ENCODE results near the gene F7.

DNA sequence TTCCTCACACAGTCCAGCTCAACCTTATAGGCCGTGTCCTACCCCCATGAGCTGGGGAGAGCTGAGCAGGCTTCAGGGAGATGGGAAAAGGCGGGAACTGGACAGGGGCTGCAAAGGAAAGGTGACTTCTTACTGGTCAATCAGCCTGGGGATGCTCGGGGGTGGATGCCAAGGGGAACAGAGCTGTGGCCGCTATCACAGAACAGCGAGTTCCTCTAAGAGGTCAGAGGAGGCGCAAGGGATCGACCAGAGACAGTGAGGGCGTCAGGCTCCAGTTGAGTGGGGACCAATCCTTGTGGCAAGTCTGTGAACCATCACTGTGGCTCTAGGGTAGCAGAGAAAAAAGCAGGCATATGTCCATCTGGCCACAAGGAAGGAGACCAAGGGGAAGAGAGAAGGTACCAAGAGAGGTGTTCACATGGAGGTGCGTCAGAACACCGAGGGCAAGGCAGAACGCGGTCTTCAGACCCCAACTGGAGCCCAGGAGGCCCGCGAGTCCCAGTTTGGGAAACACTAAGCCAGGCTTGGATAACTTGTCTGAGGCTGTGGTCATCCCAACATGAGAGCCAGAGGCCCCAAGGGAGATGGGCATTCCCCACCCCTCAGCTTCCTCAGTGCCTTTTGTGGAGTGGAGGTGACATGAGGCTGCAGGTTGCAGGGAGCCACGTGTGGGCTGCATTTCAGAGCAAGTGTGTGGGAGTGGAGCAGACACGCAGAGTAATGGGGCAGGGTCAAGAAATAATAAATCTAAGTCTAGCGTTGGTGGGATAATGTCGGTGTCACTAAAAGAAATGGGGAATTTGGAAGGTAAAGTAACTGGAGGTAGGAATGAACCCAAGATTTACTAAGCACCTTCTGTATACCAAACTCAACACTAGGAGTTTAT, 20.9 kb downstream of the F7 start:
- TF ChIP-seq EZH2 (IDR thresholded peaks at IDR 0.05) (no peak), POLR2AphosphoS5 (IDR thresholded peaks at IDR 0.05; ENCODE audit: borderline replicate concordance, low read depth, low read length) (no peak), FOXP2 (optimal IDR thresholded peaks at IDR 0.05; ENCODE audit: control extremely low read depth, extremely low read length, insufficient read depth) (no peak)
